GM12873 (cell line): ENCODE data around the gene TMTC1.

ENCODE experiments used
- TF ChIP-seq, protein P1 (sequence below): IDR thresholded peaks from 2 replicates; pipeline ENCODE4 v1.5.1; 2012; ENCODE audit warnings: low read depth, mild to moderate bottlenecking, moderate library complexity, low read length, control low read depth; ENCODE audit not compliant: insufficient read depth; ENCODE audit errors: missing control alignments

Gene TMTC1

GRCh38 chr12:29744365-29744764 is 39.4 kb downstream of the TMTC1 start:
- TF ChIP-seq, protein P1, sequence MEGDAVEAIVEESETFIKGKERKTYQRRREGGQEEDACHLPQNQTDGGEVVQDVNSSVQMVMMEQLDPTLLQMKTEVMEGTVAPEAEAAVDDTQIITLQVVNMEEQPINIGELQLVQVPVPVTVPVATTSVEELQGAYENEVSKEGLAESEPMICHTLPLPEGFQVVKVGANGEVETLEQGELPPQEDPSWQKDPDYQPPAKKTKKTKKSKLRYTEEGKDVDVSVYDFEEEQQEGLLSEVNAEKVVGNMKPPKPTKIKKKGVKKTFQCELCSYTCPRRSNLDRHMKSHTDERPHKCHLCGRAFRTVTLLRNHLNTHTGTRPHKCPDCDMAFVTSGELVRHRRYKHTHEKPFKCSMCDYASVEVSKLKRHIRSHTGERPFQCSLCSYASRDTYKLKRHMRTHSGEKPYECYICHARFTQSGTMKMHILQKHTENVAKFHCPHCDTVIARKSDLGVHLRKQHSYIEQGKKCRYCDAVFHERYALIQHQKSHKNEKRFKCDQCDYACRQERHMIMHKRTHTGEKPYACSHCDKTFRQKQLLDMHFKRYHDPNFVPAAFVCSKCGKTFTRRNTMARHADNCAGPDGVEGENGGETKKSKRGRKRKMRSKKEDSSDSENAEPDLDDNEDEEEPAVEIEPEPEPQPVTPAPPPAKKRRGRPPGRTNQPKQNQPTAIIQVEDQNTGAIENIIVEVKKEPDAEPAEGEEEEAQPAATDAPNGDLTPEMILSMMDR, result no peak

DNA sequence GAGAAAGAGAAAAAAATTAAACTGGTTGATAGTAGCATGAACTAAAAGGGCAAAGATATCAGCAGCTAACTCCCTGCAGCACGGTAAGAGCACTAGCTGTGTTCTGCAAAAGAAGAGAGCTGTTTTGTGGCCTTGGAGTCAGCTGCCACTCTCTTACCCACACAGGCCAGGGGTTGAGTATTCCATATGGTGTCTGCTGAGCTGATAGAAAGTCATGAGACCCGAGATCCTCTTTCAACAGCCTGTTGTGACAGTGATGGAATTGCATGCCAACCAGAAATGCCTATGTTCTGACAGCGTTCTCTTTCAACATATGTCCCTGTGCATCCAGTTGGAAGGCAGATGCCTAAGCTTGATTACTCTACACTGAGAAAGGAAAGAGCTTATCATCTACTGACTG is 39.9 kb downstream of the TMTC1 start:
- TF ChIP-seq, protein P1, result no peak

- TF ChIP-seq, protein P1, result no peak
These were observed 40.7 kb downstream of the TMTC1 start for GRCh38 chr12:29743077-29743476.

- TF ChIP-seq, protein P1, result no peak
These were observed 41.1 kb downstream of the TMTC1 start for GRCh38 chr12:29742646-29743045.

DNA sequence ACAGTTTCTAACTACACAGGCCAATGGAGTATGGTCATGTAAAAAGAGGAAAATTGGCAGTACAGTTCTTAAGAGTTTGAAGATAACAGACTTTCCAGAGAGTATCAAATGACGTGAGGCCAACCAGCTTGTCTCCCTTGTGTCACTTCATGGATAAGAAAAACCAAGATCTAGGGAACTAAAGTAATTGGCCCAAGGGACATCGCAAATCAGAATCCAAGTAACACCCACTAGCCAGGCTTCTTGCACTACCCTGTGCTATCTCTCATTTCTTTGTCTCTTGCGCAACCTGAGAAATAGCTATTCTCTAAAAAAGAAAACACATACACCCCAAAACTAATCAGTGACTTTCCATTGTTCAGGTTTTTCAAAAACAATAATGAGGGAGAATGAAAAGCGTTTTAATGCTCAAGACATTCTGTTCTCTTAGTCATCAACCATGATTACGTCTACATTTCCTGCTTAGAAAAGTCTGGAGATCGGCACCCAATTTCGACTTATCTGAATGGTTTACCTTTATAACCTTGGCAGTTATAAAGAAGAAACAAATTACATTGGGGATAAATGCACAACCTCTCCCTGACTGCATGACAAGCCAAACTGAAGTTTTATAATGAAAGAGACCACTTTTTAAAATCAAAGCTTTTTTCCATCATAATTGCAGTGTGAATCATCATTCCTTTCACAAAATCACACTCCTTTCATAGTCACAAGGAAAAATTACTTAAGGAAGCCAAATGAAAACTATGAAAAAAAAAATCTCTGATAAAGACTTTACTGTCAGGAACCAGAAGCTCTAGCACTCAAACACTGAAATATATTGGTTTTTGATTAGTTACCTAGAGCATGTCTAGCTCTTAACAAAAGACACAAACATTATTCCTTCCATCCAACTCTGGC is 42.1 kb downstream of the TMTC1 start:
- TF ChIP-seq, protein P1, result no peak

DNA sequence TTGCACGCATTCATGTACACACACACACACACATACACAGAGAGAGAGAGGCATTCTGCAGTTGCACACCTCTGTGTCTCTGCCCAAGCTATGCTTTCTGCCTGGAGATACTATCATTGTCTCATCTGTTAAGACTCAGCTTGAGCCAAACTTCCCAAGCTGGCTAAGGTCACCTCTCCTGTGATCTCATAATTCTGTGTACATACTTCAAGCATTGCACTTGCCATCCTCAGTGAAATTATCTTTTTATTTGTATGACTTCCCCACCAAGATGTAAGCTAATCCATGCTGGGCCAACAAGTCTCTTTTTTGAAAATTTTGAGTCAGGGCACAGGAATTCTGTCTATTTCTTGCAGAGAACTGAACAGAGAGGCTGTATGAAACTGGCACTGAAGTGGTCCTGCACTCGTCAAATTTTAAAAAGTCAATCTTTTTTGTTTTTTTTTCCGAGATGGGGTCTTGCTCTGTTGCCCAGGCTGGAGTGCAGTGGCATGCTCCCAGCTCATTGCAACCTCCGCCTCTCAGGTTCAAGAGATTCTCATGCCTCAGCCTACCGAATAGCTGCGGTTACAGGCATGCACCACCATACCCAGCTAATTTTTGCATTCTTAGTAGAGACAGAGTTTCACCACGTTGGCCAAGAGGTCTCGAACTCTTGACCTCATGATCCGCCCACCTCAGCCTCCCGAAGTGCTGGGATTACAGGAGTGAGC is 44.3 kb downstream of the TMTC1 start:
- TF ChIP-seq, protein P1, result no peak

GRCh38 chr12:29738365-29738764 is 45.4 kb downstream of the TMTC1 start:
- TF ChIP-seq, protein P1, result no peak
